GM23338 (cell line): ENCODE data around the gene C2orf72. TPM values are rescaled to one million over a fixed set of nuclear protein-coding genes. Genes with fewer than 3 reads are reported as not detected.

Experiments used
- ATAC-seq: fragments of 200-7000 bp; cut with Tn5 transposase; 3 replicates; pipeline ENCODE4 v1.9.1; 2020
- DNase-seq: peaks from one replicate; pipeline ENCODE4 v3.0.0-alpha.2; 2015; ENCODE audit warnings: low spot score
- H2AFZ ChIP-seq: fragments of 200-600 bp; sonication (generic); 2 replicates; pipeline ENCODE4 v1.8.0; 2016; ENCODE audit warnings: antibody characterized with exemption, mild to moderate bottlenecking, moderate library complexity
- H3F3A ChIP-seq: fragments of 200-600 bp; sonication (generic); replicated peaks from 2 replicates; pipeline ENCODE4 v1.8.0; 2017; ENCODE audit warnings: antibody characterized with exemption, mixed run types, low read depth
- H3K27ac ChIP-seq: fragments of 200-600 bp; sonication (generic); 2 replicates; pipeline ENCODE4 v1.6.1; 2016; ENCODE audit warnings: low read depth
- H3K27me3 ChIP-seq: fragments of 200-600 bp; sonication (generic); 2 replicates; pipeline ENCODE4 v1.8.0; 2016; ENCODE audit warnings: mild to moderate bottlenecking, mixed run types, moderate library complexity; ENCODE audit not compliant: insufficient read depth
- H3K36me3 ChIP-seq: fragments of 200-600 bp; sonication (generic); 2 replicates; pipeline ENCODE4 v1.8.0; 2016; ENCODE audit warnings: mild to moderate bottlenecking; ENCODE audit not compliant: insufficient read depth
- H3K4me1 ChIP-seq: fragments of 200-600 bp; sonication (generic); 2 replicates; pipeline ENCODE4 v1.8.0; 2016; ENCODE audit warnings: mild to moderate bottlenecking, moderate library complexity; ENCODE audit not compliant: insufficient read depth
- H3K4me2 ChIP-seq: fragments of 200-600 bp; sonication (generic); 2 replicates; pipeline ENCODE4 v1.7.1; 2017; ENCODE audit warnings: mixed run types
- H3K4me3 ChIP-seq: fragments of 200-600 bp; sonication (generic); 2 replicates; pipeline ENCODE4 v1.6.1; 2016; ENCODE audit warnings: mixed run types
- H3K79me2 ChIP-seq: fragments of 200-600 bp; sonication (generic); replicated peaks from 2 replicates; pipeline ENCODE4 v1.8.0; 2017; ENCODE audit warnings: mild to moderate bottlenecking; ENCODE audit not compliant: insufficient read depth
- H3K9me2 ChIP-seq: fragments of 200-600 bp; sonication (generic); 2 replicates; pipeline ENCODE4 v1.8.0; 2017; ENCODE audit not compliant: insufficient read depth
- H4K20me1 ChIP-seq: fragments of 200-600 bp; sonication (generic); replicated peaks from 2 replicates; pipeline ENCODE4 v1.8.0; 2017; ENCODE audit warnings: mild to moderate bottlenecking; ENCODE audit not compliant: insufficient read depth
- H3K27ac Mint-ChIP-seq: 2 replicates; pipeline ENCODE4 v1.8.0; 2020; ENCODE audit warnings: inconsistent platforms, mild to moderate bottlenecking, moderate library complexity, mixed read lengths
- H3K27me3 Mint-ChIP-seq: 3 replicates; pipeline ENCODE4 v1.8.0; 2022; ENCODE audit warnings: low read depth, mild to moderate bottlenecking, moderate library complexity, mixed read lengths, inconsistent platforms; ENCODE audit not compliant: insufficient read depth, poor library complexity
- H3K36me3 Mint-ChIP-seq: 3 replicates; pipeline ENCODE4 v1.8.0; 2021; ENCODE audit warnings: low read depth, mild to moderate bottlenecking, inconsistent platforms, moderate library complexity, mixed read lengths
- H3K4me1 Mint-ChIP-seq: 3 replicates; pipeline ENCODE4 v1.8.0; 2020; ENCODE audit warnings: mild to moderate bottlenecking, inconsistent platforms, mixed read lengths
- H3K4me3 Mint-ChIP-seq: 3 replicates; pipeline ENCODE4 v1.8.0; 2021; ENCODE audit warnings: moderate library complexity, mild to moderate bottlenecking, inconsistent platforms, mixed read lengths
- H3K9me3 Mint-ChIP-seq: 3 replicates; pipeline ENCODE4 v1.8.0; 2020; ENCODE audit warnings: moderate library complexity, mild to moderate bottlenecking, inconsistent platforms, mixed read lengths
- CTCF ChIP-seq, 2 experiments: fragments of 200-600 bp in 1 of 2; sonication (generic) in 1 of 2; conservative IDR thresholded peaks; 2 replicates each; pipeline versions ENCODE4 v1.5.1 to v1.6.1; 2016 to 2017; ENCODE audit warnings: antibody characterized with exemption in 2 of 2, low read depth in 2 of 2, mild to moderate bottlenecking in 2 of 2, moderate library complexity in 1 of 2
- EZH2 ChIP-seq: fragments of 200-600 bp; sonication (generic); IDR thresholded peaks from one replicate; pipeline ENCODE4 v1.8.0; 2017; ENCODE audit warnings: antibody characterized with exemption, mild to moderate bottlenecking, low read depth; ENCODE audit not compliant: unreplicated experiment
- EZH2phosphoT487 ChIP-seq: fragments of 200-600 bp; sonication (generic); IDR thresholded peaks from one replicate; pipeline ENCODE4 v1.8.1; 2018; ENCODE audit warnings: antibody characterized with exemption; ENCODE audit not compliant: unreplicated experiment
- JUNB ChIP-seq: IDR thresholded peaks from one replicate; pipeline ENCODE4 v1.6.1; 2016; ENCODE audit warnings: antibody characterized with exemption; ENCODE audit not compliant: unreplicated experiment
- NANOG ChIP-seq: IDR thresholded peaks from 2 replicates; pipeline ENCODE4 v1.6.1; 2016; ENCODE audit warnings: antibody characterized with exemption, borderline replicate concordance
- POLR2AphosphoS5 ChIP-seq: IDR thresholded peaks from 2 replicates; pipeline ENCODE4 v1.6.1; 2016; ENCODE audit warnings: antibody characterized with exemption, low read depth
- REST ChIP-seq: IDR thresholded peaks from one replicate; pipeline ENCODE4 v1.6.1; 2018; ENCODE audit warnings: antibody characterized with exemption; ENCODE audit not compliant: unreplicated experiment
- STAT1 ChIP-seq: IDR thresholded peaks from one replicate; pipeline ENCODE4 v1.6.1; 2016; ENCODE audit warnings: antibody characterized with exemption; ENCODE audit not compliant: unreplicated experiment
- ZNF114 ChIP-seq: fragments of 250-450 bp; sonication (Bioruptor Pico); IDR thresholded peaks from 2 replicates; pipeline ENCODE4 v1.5.0; 2020; ENCODE audit warnings: mild to moderate bottlenecking, moderate library complexity
- polyA plus RNA-seq: library from polyadenylated mRNA; unstranded; fragments of >200 nt; fragmentation: Nextera tagmentation; extraction: Ambion mirVana; gene quantifications from 2 replicates; pipeline ENCODE4 v1.2.1, GENCODE V29; 2016
- total RNA-seq: library from RNA; depleted of rRNA; stranded (reverse); fragments of >200 nt; shearing (Covaris generic); gene quantifications from 2 replicates; pipeline ENCODE4 v1.2.3, GENCODE V29; 2014
- TF ChIP-seq, protein P1 (sequence below): IDR thresholded peaks from 2 replicates; pipeline ENCODE4 v1.6.1; 2016; ENCODE audit warnings: antibody characterized with exemption

The C2orf72 gene
- total and polyA plus RNA-seq, 2 experiments from 2014 or later, result 0.37 to 1.4 TPM

DNA sequence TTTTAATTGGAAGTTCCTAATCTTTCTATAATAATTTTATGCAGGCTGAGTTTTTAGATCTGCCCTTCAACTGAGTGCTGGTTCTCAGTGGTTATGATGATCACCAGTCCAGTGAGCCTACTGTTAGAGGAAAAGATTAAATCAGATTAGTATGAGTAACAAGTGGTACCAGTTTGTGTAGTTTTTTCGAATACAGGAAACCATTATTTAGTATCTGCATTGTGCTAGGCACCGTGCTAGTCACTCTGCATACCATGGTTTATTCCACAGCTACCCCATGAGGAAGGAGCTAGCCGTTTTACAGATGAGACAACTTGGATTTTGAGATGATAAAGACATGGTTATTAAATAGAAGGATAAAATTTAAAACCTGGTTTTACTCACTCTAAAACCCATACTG lies 25.5 kb downstream of the C2orf72 start:
- Histone ChIP-seq H2AFZ (no peak overlapping the region), H3K27me3 (no peaks in the 10 kb centered on the region), H3K4me2 (no peak overlapping the region), H3K36me3 (peaks cover 50% of the 10 kb centered on the region), H4K20me1 (peaks cover 48% of the 10 kb centered on the region), H3K79me2 (peaks cover 66% of the 10 kb centered on the region), H3K4me3 (no peak overlapping the region), H3F3A (no peaks in the 10 kb centered on the region), H3K27ac (no peak overlapping the region), H3K9me2 (no peaks in the 10 kb centered on the region), H3K4me1 (peaks cover 13% of the 10 kb centered on the region)
- TF ChIP-seq, protein P1, sequence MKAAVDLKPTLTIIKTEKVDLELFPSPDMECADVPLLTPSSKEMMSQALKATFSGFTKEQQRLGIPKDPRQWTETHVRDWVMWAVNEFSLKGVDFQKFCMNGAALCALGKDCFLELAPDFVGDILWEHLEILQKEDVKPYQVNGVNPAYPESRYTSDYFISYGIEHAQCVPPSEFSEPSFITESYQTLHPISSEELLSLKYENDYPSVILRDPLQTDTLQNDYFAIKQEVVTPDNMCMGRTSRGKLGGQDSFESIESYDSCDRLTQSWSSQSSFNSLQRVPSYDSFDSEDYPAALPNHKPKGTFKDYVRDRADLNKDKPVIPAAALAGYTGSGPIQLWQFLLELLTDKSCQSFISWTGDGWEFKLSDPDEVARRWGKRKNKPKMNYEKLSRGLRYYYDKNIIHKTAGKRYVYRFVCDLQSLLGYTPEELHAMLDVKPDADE, result no peak
- TF ChIP-seq EZH2phosphoT487 (no peak), REST (no peak), POLR2AphosphoS5 (no peak), STAT1 (no peak), ZNF114 (no peak), JUNB (no peak), CTCF (conservative IDR thresholded peaks at IDR 0.05; ENCODE audit: low read depth in 2 of 2) (no peak), EZH2 (no peak)
- Mint-ChIP-seq H3K9me3 (no peaks in the 10 kb centered on the region), H3K4me3 (no peak overlapping the region), H3K36me3 (peaks cover 60% of the 10 kb centered on the region), H3K4me1 (peaks cover 14% of the 10 kb centered on the region), H3K27ac (no peak overlapping the region), H3K27me3 (no peaks in the 10 kb centered on the region)
- ATAC-seq (no peak), DNase-seq (no peak)

DNA sequence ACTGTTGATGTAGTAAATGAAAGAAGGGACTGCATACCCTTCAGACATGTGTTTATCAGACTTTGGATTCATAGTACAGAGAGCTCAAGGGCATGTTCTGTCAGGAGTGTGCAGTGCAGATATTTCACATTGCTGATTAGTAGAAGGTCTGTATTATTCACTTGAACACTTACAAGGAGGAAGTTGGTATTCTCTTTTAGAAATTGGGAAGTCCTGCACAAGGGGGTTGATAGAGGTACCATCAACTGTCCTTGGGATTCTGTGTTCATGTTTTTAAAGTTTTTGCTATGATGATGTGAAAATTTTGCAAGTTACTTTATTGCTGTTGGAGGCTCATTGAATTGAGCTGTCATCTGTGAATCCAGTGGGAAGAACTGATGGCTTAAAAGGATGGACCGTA lies 26.0 kb downstream of the C2orf72 start:
- peaks cover 47% of the 10 kb centered on the region for H4K20me1 ChIP-seq
- no peak overlapping the region for H3K4me3 ChIP-seq
- no peak overlapping the region for H3K27ac Mint-ChIP-seq
- TF ChIP-seq REST, result no peak
- no peak for TF ChIP-seq NANOG

More for the DNA sequence above, 26.0 kb downstream of the C2orf72 start:
- ATAC-seq (no peak), DNase-seq (no peak)
- peaks cover 62% of the 10 kb centered on the region for H3K79me2 ChIP-seq
- peaks cover 66% of the 10 kb centered on the region for H3K36me3 Mint-ChIP-seq
- no peaks in the 10 kb centered on the region for H3K27me3 Mint-ChIP-seq
- H3F3A ChIP-seq, result no peaks in the 10 kb centered on the region
- no peak overlapping the region for H3K4me3 Mint-ChIP-seq
- H3K27ac ChIP-seq, result no peak overlapping the region
- no peaks in the 10 kb centered on the region for H3K9me2 ChIP-seq
- H3K36me3 ChIP-seq, result peaks cover 55% of the 10 kb centered on the region
- H3K4me1 Mint-ChIP-seq, result peaks cover 8% of the 10 kb centered on the region
- H3K9me3 Mint-ChIP-seq, result no peaks in the 10 kb centered on the region
- no peak overlapping the region for H2AFZ ChIP-seq
- no peaks in the 10 kb centered on the region for H3K27me3 ChIP-seq
- no peak overlapping the region for H3K4me2 ChIP-seq
- H3K4me1 ChIP-seq, result peaks cover 7% of the 10 kb centered on the region
